Measurements from ENCODE around the gene ATP9A. TPM values are rescaled to one million over a fixed set of nuclear protein-coding genes. Genes with fewer than 3 reads are reported as not detected.

Gene ATP9A
- total and polyA plus RNA-seq, 12 donors, result 3.4 to 32.1 (median 24.6) TPM

GRCh38 chr20:51791626-51792025 is 23.4 kb upstream of the ATP9A start:
- ATAC-seq (no peak), DNase-seq (no peak)
- Histone ChIP-seq H3K9me3 (no peaks in the 10 kb centered on the region), H3K27ac (no peak overlapping the region), H3K27me3 (peaks cover 0 to 56% (median 46%) of the 10 kb centered on the region in 7 donors), H3K36me3 (no peaks in the 10 kb centered on the region), H3K4me1 (no peaks in the 10 kb centered on the region), H3K4me3 (no peak overlapping the region)
- no peak for TF ChIP-seq CTCF (IDR thresholded peaks at IDR 0.05)
- 92 to 96% methylated on average over 13 of the region's 13 CpGs for WGBS, 2 donors
- intact Hi-C loops (cut with DNase I), result loop anchor here in 1 of 10 donors (10.0 kb wide), 1 partner anchor 303 kb away; no protein-coding TSS in a partner anchor

- intact Hi-C loops (cut with DNase I), result loop anchor here in 2 of 10 donors (1.0 to 10.0 kb wide), 2 partner anchors 10 to 305 kb away; no protein-coding TSS in a partner anchor
- no peak overlapping the region for H3K4me3 ChIP-seq
- ATAC-seq, result no peak
- no peak for TF ChIP-seq CTCF (IDR thresholded peaks at IDR 0.05)
- H3K27me3 ChIP-seq, result peaks cover 0 to 43% (median 35%) of the 10 kb centered on the region in 7 donors
- H3K27ac ChIP-seq, result no peak overlapping the region
- DNase-seq, result no peak
- no peaks in the 10 kb centered on the region for H3K36me3 ChIP-seq
- WGBS, 2 donors, result 84 to 86% methylated on average over 17 of the region's 17 CpGs
- no peaks in the 10 kb centered on the region for H3K9me3 ChIP-seq
- no peaks in the 10 kb centered on the region for H3K4me1 ChIP-seq
Observed at GRCh38 chr20:51790256-51790655, 22.1 kb upstream of the ATP9A start.

GRCh38 chr20:51789434-51789833 is 21.2 kb upstream of the ATP9A start:
- no peak for TF ChIP-seq CTCF (IDR thresholded peaks at IDR 0.05)
- ATAC-seq (no peak), DNase-seq (no peak)
- intact Hi-C loops (cut with DNase I), result no loop called here
- H3K27me3 ChIP-seq, result peaks cover 0 to 34% (median 27%) of the 10 kb centered on the region in 7 donors
- H3K36me3 ChIP-seq, result no peaks in the 10 kb centered on the region
- no peak overlapping the region for H3K4me3 ChIP-seq
- H3K27ac ChIP-seq, result no peak overlapping the region
- WGBS, 2 donors, result 67% methylated on average over 2 of the region's 2 CpGs
- H3K9me3 ChIP-seq, result no peaks in the 10 kb centered on the region
- H3K4me1 ChIP-seq, result no peaks in the 10 kb centered on the region

- no peaks in the 10 kb centered on the region for H3K9me3 ChIP-seq
- H3K27ac ChIP-seq, result no peak overlapping the region
- no peak overlapping the region for H3K4me3 ChIP-seq
- DNase-seq (no peak), ATAC-seq (no peak)
- intact Hi-C loops (cut with DNase I), result no loop called here
- WGBS, 2 donors, result 79 to 85% methylated on average over 14 of the region's 14 CpGs
- no peaks in the 10 kb centered on the region for H3K36me3 ChIP-seq
- H3K27me3 ChIP-seq, result peaks cover 0 to 28% (median 21%) of the 10 kb centered on the region in 7 donors
- H3K4me1 ChIP-seq, result no peaks in the 10 kb centered on the region
- no peak for TF ChIP-seq CTCF (IDR thresholded peaks at IDR 0.05)
Observed at GRCh38 chr20:51788822-51789221, 20.6 kb upstream of the ATP9A start.
